HCT116 (cell line): ENCODE measurements around the gene SART3.
A peak's percentile ranks its signal among the peaks of the same experiment; 100 is the strongest.

Source experiments
- EGR1 ChIP-seq: IDR thresholded peaks from 2 replicates; pipeline ENCODE4 v1.6.1; 2012; ENCODE audit warnings: low read depth
- EZH2 ChIP-seq: fragments of 200-600 bp; sonication (generic); IDR thresholded peaks from 2 replicates; pipeline ENCODE4 v1.6.1; 2017; ENCODE audit warnings: antibody characterized with exemption, mixed run types
- POLR2A ChIP-seq: IDR thresholded peaks from 2 replicates; pipeline ENCODE4 v1.7.0; 2011; ENCODE audit warnings: borderline replicate concordance; ENCODE audit not compliant: insufficient read depth, insufficient read length; ENCODE audit errors: extremely low read depth
- POLR2AphosphoS5 ChIP-seq: IDR thresholded peaks from 2 replicates; pipeline ENCODE4 v1.6.1; 2011; ENCODE audit warnings: mild to moderate bottlenecking, low read depth, low read length, moderate library complexity
- TCF7L2 ChIP-seq: IDR thresholded peaks from 2 replicates; pipeline ENCODE4 v1.7.0; 2011; ENCODE audit warnings: borderline replicate concordance, inconsistent platforms; ENCODE audit not compliant: insufficient read depth, insufficient read length; ENCODE audit errors: extremely low read depth
- TF ChIP-seq, protein P1 (sequence below), 3 experiments: fragments of 200-600 bp in 1 of 3; sonication (generic) in 1 of 3; IDR thresholded peaks in 2 of 3; conservative IDR thresholded peaks in 1 of 3; 2 replicates each; pipeline ENCODE4 v1.5.1; 2012 to 2017; ENCODE audit warnings: low read depth in 2 of 3, low read length in 2 of 3, antibody characterized with exemption in 1 of 3, borderline replicate concordance in 1 of 3, control low read depth in 1 of 3, mild to moderate bottlenecking in 1 of 3, mixed read lengths in 1 of 3, mixed run types in 1 of 3, moderate library complexity in 1 of 3; ENCODE audit not compliant: insufficient read depth in 1 of 3

DNA sequence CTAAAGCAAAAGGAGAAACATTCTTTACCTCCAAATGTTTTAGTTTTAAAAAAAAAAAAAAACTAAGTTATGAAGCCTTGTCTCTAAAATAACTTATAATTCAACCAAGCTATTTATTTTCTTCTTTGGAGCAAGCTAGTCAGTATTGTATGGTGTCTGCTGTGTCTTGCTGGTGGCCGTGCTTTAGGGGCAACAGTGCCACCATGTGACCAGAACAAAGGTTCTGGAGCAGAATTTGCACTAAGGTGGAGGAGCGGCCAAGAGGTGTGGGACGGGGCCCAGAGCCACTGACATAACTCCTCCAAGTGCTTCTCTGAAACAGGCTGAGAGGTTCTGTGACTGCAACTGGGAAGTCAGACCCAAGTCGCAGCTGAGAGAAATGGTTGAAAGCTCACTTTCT lies 41.4 kb downstream of the SART3 start:
- TF ChIP-seq, protein P1, sequence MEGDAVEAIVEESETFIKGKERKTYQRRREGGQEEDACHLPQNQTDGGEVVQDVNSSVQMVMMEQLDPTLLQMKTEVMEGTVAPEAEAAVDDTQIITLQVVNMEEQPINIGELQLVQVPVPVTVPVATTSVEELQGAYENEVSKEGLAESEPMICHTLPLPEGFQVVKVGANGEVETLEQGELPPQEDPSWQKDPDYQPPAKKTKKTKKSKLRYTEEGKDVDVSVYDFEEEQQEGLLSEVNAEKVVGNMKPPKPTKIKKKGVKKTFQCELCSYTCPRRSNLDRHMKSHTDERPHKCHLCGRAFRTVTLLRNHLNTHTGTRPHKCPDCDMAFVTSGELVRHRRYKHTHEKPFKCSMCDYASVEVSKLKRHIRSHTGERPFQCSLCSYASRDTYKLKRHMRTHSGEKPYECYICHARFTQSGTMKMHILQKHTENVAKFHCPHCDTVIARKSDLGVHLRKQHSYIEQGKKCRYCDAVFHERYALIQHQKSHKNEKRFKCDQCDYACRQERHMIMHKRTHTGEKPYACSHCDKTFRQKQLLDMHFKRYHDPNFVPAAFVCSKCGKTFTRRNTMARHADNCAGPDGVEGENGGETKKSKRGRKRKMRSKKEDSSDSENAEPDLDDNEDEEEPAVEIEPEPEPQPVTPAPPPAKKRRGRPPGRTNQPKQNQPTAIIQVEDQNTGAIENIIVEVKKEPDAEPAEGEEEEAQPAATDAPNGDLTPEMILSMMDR (IDR thresholded peaks at IDR 0.05 in 2 of 3, conservative IDR thresholded peaks at IDR 0.05 in 1 of 3; ENCODE audit: borderline replicate concordance in 1 of 3, insufficient read depth in 1 of 3, low read depth in 2 of 3, low read length in 2 of 3) = peak in 1 of 3 experiments; percentile 3; a peak in 1 of 6 replicates
- TF ChIP-seq TCF7L2 = no peak
- no peak for TF ChIP-seq EZH2
- TF ChIP-seq EGR1 = no peak
- no peak for TF ChIP-seq POLR2AphosphoS5
- no peak for TF ChIP-seq POLR2A
